Mesenteric fat pad (tissue), 1 donor: ENCODE data around the gene MRPS16. TPM values are rescaled to one million over a fixed set of nuclear protein-coding genes. Genes with fewer than 3 reads are reported as not detected.

ENCODE experiments used
- DNase-seq: peaks from one replicate; pipeline ENCODE4 v3.0.0-alpha.2; 2020; ENCODE audit warnings: low spot score
- total RNA-seq: library from RNA; stranded (reverse); fragmentation: NEBNext Ultra II Directional; extraction: Animal tissue kit (Norgen Biotek cat#: 25700); gene quantifications from one replicate; pipeline ENCODE4 v1.2.1, GENCODE V29; 2021
- donor health status: DM: yes; HTN: yes; CAD: no.

Gene MRPS16
- total RNA-seq, 1 donor from 2014 or later, result 91.7 TPM

GRCh38 chr10:73244866-73245477, 7.5 kb downstream of the MRPS16 start:
- DNase-seq, result no peak

DNA sequence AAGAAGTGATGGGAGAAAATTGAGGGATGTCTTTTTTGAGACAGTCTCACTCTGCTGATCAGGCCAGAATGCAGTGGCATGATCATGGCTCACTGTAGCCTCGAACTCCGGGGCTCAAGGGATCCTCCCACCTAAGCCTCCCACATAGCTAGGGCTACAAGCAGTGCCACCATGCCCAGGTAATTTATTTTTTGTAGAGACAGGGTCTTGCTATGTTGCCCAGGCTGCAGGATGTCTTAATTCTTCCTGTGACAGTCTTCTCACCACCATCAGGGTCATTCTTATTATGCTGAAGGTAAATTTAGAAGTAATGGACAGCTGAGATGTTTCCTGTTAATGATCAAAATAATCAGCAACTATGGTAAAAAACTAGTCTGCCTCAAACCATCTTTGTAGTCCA, 12.5 kb downstream of the MRPS16 start:
- no peak for DNase-seq

DNA sequence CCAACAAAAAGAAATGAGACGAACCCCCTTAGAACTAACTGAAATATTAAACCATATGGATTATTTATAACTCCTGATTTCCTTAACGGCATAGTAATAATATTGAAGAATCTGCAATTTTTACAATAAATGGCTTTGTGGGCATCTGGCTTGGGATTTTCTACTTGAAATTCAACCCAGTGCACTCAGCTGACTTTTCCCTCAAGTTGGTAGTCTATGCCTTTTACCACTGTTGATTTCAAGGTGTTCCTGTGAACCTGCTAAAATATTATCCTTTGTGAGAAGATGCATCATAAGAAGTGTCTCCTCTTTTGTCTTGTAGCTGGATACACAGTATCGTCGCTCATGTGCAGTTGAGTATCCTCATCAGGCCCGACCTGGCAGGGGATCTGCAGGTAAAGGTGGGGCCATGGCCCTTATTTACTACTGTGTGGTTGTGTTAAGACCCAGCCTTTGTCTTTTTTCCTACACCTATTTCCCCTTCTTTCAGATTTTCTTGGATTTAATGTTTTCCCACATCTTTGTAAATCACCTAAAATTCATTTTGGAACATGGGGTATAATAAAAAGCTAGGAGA, 13.4 kb downstream of the MRPS16 start:
- DNase-seq, result no peak

DNA sequence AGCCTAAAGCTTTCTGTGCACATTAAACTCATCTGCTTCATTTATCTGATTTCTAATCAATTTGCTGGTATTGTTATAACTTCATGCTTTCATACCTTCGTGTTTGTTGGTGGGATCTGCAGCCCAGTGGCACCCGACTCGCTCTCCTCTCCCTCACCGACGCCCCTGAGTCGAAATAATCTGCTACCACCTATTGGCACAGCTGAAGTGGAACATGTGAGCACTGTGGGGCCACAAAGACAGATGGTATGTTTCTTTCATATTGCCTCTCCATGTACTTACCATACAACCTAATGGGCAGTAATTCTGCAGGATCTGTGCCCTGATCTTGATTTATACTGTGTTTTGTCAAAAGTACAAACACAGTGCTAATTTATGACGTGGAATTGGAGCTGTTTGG, 17.7 kb downstream of the MRPS16 start:
- DNase-seq, result no peak

DNA sequence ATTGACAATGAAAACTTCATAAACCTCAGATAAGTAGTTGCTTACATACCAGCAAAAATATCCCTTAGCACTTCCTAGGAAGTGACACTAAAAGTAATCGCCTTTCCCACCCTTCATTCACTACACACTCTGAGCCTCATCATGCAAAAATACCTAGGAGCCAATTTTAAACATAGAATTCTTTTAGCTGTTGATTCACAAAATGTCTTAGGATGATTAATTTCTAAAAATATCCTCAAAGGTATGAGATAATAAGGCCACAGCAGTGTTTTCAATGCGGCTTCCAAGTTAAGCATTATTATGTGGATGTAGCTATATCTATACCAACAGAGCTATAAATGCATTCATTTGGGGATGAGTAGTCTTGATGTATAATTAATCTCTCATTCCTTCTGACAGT, 18.6 kb downstream of the MRPS16 start:
- no peak for DNase-seq

DNA sequence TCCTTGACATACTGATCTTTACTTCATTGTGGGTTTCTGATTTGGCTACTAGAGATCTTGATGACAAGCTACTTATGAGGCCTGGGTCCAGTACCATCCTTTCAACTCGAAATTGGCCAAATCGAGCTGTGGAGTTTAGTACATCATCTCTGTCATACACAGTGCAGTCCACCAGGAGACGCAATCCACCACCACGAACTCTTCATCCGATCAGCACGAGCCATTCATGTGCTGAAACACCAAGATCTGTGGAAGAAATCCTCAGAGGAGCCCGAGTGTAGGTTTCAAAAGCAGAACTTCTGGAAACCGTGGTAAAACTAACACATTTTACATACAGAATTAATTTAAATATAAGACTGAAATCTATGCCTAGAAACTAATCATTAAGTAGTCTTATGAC, 19.6 kb downstream of the MRPS16 start:
- no peak for DNase-seq

DNA sequence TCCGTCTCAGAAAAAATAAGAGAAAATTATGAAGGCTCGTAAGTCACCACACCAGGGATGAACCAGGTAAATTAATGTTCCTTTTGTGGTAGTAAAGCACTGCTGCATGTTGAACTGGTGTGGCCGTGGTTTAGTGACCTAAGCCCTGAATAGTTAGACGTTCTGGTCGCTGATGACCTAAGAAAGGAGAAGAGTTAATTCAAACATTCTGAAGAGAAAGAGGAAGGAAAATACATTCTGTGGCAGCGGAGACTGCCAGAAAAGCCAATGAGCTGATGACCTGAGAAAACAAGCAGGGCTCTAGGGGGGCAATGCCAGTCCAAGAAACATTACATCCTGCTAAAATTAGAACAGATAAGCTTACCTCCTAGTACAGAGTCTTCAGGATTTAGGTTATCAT, 22.9 kb downstream of the MRPS16 start:
- DNase-seq, result no peak

DNA sequence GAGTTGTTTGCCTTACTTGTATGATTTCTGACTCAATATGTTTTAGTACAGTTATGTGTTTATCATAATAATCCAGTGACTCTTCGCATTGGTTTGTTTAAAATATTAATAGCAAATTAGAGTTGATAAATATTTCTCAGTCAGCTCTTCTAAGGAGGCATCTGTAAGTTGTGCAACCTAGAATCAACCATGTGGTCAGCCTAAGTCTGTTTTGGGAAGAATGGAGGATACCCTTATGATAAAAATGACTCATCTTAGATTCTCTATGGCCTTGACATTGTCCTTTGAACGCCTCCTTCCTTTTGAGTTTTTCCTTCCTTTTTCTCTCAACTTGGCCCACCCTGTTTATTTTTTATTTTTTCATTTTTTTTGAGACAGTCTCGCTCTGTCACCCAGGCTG, 24.2 kb downstream of the MRPS16 start:
- no peak for DNase-seq

DNA sequence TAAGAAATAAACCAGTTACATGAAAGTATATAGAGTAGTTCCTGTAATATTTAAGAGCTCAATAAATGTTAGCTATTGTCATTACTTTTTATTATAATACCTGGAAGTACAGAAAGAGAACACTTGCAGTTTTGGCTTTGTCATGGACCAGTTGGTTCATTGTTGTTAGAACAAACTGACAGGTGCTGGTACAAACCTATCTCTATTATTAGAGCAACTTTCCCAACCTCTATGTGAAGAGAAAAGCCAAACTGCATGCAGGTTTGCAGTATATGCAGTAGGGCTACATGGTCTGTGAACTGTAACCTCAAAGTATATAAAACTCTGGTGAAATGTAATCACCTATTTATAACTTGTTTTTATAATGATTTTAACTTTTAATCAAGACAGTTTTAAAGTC, 25.8 kb downstream of the MRPS16 start:
- no peak for DNase-seq

GRCh38 chr10:73225518-73225917, 26.9 kb downstream of the MRPS16 start:
- DNase-seq, result no peak

DNA sequence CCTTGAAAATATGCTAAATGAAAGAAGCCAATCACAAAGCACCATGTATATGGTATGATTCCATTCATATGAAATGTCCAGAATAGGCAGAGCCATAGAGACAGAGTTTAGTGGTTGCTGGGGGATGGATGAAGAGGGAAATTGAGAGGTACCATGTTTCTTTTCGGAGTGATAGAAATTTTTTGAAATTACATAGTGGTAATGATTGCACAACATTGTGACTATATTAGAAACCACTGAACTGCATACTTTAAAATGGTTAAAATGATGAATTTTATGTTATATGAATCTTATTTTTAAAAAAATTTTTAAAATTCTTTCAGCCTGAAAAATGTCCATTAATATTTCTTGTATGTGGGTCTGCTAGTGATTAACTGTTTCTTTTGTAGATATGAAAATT, 31.5 kb downstream of the MRPS16 start:
- DNase-seq, result no peak

DNA sequence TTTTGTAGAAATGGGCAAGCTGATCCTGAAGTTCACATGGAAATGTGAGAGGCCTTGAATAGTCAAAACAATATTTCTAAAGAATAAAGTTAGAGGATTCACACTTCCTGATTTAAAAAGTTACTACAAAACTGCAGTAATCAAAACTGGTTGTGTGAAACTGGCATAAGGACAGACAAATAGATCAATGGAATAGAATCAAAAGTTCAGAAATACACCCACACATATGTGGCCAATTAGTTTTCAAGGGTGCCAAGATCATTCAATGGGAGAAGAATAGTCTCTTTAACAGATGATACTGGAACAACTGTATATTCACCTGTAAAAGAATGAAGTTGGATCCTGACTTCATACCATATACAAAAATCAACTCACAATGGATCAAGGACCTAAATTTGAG, 33.1 kb downstream of the MRPS16 start:
- no peak for DNase-seq

- no peak for DNase-seq
These were observed 33.8 kb downstream of the MRPS16 start for GRCh38 chr10:73218431-73219191.

DNA sequence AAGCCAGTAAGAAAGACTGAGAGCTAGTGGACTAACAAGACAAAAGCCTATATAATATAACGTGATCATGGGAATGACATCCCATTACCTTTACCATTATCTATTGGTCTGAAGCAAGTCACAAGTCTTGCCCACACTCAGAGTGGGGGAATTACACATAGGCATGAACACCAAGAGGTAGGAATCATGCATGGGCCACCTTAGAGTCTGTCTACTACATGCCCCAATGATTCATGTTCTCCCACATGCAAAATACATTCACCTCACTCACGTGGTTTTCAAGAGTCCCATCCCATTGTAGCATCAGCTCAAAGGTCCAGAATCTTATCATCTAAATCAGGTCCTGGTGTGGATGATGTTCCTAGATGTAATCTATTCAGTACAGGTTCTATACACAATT, 34.8 kb downstream of the MRPS16 start:
- DNase-seq, result no peak

- DNase-seq, result no peak
These were observed 36.7 kb downstream of the MRPS16 start for GRCh38 chr10:73215749-73216148.

GRCh38 chr10:73211106-73211811, 41.2 kb downstream of the MRPS16 start:
- DNase-seq, result no peak

DNA sequence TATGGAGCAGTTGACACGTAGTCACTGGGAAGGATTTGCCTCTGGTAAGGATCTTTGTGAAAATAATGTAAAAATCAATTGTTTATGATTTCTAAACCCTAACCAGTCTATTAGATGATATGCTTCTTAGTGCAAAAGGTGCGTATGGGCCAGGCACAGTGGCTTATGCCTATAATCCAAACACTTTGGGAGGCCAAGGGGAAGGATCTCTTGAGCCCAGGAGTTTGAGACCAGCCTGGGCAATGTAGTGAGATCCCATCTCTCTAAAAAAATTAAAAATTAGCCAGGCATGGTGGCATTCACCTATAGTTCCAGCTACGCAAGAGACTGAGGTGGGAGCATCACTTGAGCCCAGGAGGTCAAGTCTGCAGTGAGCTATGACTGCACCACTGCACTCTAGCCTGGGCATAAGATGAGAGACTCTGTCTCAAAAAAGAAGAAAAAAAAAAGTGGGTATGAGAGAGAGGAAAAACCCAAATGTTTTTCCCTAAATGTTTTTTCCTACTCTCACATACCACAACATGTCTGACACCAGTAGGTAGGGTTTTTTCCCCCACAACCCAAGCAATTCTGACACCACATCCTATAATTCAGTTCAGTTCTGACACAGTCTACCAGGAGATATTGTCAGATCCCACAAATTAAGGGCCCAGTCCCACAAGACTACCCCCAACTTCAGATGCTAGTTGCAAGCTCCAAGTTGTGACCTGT, 41.9 kb downstream of the MRPS16 start:
- DNase-seq, result no peak

GRCh38 chr10:73209705-73210104, 42.7 kb downstream of the MRPS16 start:
- DNase-seq, result no peak

DNA sequence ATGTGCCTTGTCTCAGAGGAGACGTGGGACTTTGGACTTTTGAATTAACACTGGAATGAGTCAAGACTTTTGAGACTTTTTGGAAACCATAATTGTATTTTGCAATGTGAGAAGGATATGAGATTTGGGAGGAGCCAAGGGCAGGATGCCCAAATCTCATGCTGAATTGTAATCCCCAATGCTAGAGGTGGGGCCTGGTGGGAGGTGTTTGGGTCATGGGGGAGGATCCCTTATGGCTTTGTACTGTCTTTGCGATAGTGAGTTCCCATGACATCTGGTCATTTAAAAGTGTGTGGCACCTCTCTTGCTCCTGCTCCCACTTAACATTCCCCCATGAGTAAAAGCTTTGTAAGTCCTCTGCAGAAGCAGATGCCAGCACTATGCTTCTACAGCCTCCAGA, 44.6 kb downstream of the MRPS16 start:
- DNase-seq, result no peak

GRCh38 chr10:73206385-73206784, 46.1 kb downstream of the MRPS16 start:
- no peak for DNase-seq

DNA sequence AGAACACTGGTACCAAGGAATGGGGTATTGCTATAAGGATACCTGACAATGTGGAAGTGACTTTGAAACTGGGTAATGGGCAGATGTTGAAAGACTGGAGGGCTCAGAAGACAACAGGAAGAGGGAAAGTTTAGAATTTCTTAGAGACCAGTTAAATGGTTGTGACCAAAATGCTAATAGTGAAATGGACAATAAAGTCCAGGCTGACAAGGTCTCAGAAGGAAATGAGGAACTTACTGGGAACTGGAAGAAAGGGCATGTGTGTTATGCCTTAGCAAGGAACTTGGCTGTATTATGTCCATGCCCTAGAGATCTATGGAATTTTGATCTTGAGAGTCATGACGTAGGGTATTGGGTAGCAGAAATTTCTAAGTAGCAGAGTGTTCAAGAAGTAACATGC, 46.6 kb downstream of the MRPS16 start:
- DNase-seq, result no peak

DNA sequence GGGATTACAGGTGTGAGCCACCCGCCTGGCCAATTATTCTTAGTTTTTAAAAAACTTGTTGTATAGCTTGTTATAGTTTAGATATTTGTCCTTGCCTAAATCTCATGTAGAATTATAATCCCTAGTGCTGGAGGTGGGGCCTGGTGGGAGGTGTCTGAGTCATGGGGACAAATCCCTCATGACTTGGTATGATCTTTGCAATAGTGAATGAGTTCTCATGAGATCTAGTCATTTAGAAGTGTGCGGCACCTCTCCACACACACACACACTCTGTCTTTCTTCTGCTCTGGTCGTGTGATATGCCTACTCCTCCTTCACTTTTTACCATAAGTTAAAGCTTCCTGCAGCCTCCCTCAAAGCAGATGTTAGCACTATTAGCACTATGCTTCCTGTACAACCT, 47.4 kb downstream of the MRPS16 start:
- DNase-seq, result no peak
